HCT116 (cell line): Measurements from ENCODE around the gene AP1AR. TPM values are rescaled to one million over a fixed set of nuclear protein-coding genes. Genes with fewer than 3 reads are reported as not detected.
"Not testable (repeated sequence)": the region's sequence is repeated elsewhere in the genome, so short reads cannot be mapped to it uniquely, and the experiment has no call there.

Experiments
- ATAC-seq: fragments of 200-7000 bp; cut with Tn5 transposase; 2 replicates; pipeline ENCODE4 v1.9.1; 2020; ENCODE audit warnings: mild to moderate bottlenecking, moderate library complexity
- BruUV-seq: library from RNA; stranded (reverse); fragments of 400-500 nt; replicated peaks from 2 replicates; lab custom pipeline; 2021; lab: Mats Ljungman, UMichigan
- CTCF ChIA-PET: fragments of 300-600 bp; sonication (Branson Sonifier 250); formaldehyde crosslinking; loops from one replicate; lab custom pipeline; 2021; ENCODE audit warnings: antibody characterized with exemption; lab: Charles Lee
- POLR2A ChIA-PET: fragments of 300-600, 350-600 bp; sonication (Branson Sonifier 250); formaldehyde crosslinking; loops from one replicate; lab custom pipeline; 2021; ENCODE audit warnings: antibody characterized with exemption; lab: Charles Lee
- RAD21 ChIA-PET, 2 experiments: fragments of 300-600 bp; sonication (Branson Sonifier 250); formaldehyde crosslinking; loops; one replicate each; lab custom pipeline; 2023; ENCODE audit warnings: low total read pairs in 2 of 2; ENCODE audit not compliant: uncharacterized antibody in 2 of 2, unreplicated experiment in 2 of 2, low non-redundant PET in 1 of 2; lab: Charles Lee
- DNase-seq: peaks from one replicate; pipeline ENCODE4 v3.0.0-alpha.2; 2010; ENCODE audit warnings: low read depth, low spot score
- H2AFZ ChIP-seq: fragments of 200-600 bp; shearing (Covaris generic), sonication (generic); 2 replicates; pipeline ENCODE4 v1.6.1; 2017; ENCODE audit warnings: low read depth, mixed run types, mixed read lengths, antibody characterized with exemption, low read length; ENCODE audit not compliant: poor library complexity, severe bottlenecking
- H3K27ac ChIP-seq: 2 replicates; pipeline ENCODE4 v1.5.1; 2012; ENCODE audit warnings: low read depth, low read length
- H3K27me3 ChIP-seq: fragments of 200-600 bp; sonication (generic); 2 replicates; pipeline ENCODE4 v1.6.1; 2016; ENCODE audit warnings: mixed run types, low read length, mixed read lengths; ENCODE audit not compliant: insufficient read depth
- H3K36me3 ChIP-seq, 2 experiments: fragments of 200-500 bp in 1 of 2; fragments of 200-600 bp in 1 of 2; sonication (Bioruptor generic) in 1 of 2; sonication (generic) in 1 of 2; 2 replicates each; pipeline versions ENCODE4 v1.5.1 to v1.6.1; 2014 to 2016; ENCODE audit warnings: low read length in 2 of 2, inconsistent platforms in 1 of 2, mixed read lengths in 1 of 2, mixed run types in 1 of 2; ENCODE audit not compliant: insufficient read depth in 2 of 2, control insufficient read depth in 1 of 2
- H3K4me1 ChIP-seq, 2 experiments: fragments of 200-600 bp in 1 of 2; sonication (generic) in 1 of 2; 2 replicates each; pipeline versions ENCODE4 v1.5.1 to v1.6.1; 2012 to 2017; ENCODE audit warnings: low read length in 2 of 2, inconsistent platforms in 1 of 2, mild to moderate bottlenecking in 1 of 2, mixed read lengths in 1 of 2, mixed run types in 1 of 2, moderate library complexity in 1 of 2; ENCODE audit not compliant: insufficient read depth in 2 of 2, control insufficient read depth in 1 of 2
- H3K4me2 ChIP-seq: fragments of 200-600 bp; sonication (generic); 2 replicates; pipeline ENCODE4 v1.6.1; 2017; ENCODE audit warnings: mixed run types, low read length, mixed read lengths
- H3K4me3 ChIP-seq, 2 experiments: fragments of 200-600 bp in 1 of 2; sonication (generic) in 1 of 2; replicated peaks in 1 of 2; 2 replicates each; pipeline ENCODE4 v1.5.1; 2011 to 2016; ENCODE audit warnings: low read length in 2 of 2, control low read depth in 1 of 2, low read depth in 1 of 2, mild to moderate bottlenecking in 1 of 2, mixed read lengths in 1 of 2, mixed run types in 1 of 2
- H3K79me2 ChIP-seq: fragments of 200-600 bp; sonication (generic); 2 replicates; pipeline ENCODE4 v1.6.1; 2017; ENCODE audit warnings: mild to moderate bottlenecking, mixed run types, low read length, moderate library complexity, mixed read lengths; ENCODE audit not compliant: insufficient read depth
- H3K9ac ChIP-seq: fragments of 200-600 bp; sonication (generic); 2 replicates; pipeline ENCODE4 v1.6.1; 2016; ENCODE audit warnings: low read length, mixed read lengths
- H3K9me2 ChIP-seq: fragments of 200-600 bp; sonication (generic), shearing (Covaris generic); 2 replicates; pipeline ENCODE4 v1.6.1; 2017; ENCODE audit warnings: mixed run types, mild to moderate bottlenecking, moderate library complexity; ENCODE audit not compliant: insufficient read depth
- H3K9me3 ChIP-seq, 2 experiments: fragments of 200-500 bp in 1 of 2; fragments of 200-600 bp in 1 of 2; sonication (Bioruptor generic) in 1 of 2; sonication (generic) in 1 of 2; 2 replicates each; pipeline ENCODE4 v1.6.1; 2014 to 2017; ENCODE audit warnings: low read length in 2 of 2, mixed read lengths in 2 of 2, inconsistent platforms in 1 of 2, low read depth in 1 of 2, mild to moderate bottlenecking in 1 of 2, mixed run types in 1 of 2, moderate library complexity in 1 of 2; ENCODE audit not compliant: control insufficient read depth in 1 of 2, insufficient read depth in 1 of 2
- H4K20me1 ChIP-seq: fragments of 200-600 bp; sonication (generic), shearing (Covaris generic); 2 replicates; pipeline ENCODE4 v1.6.1; 2017; ENCODE audit warnings: mixed run types, mild to moderate bottlenecking, moderate library complexity; ENCODE audit not compliant: insufficient read depth
- CBX3 ChIP-seq: IDR thresholded peaks from 2 replicates; pipeline ENCODE4 v1.6.1; 2012; ENCODE audit warnings: low read depth
- EZH2 ChIP-seq: fragments of 200-600 bp; sonication (generic); IDR thresholded peaks from 2 replicates; pipeline ENCODE4 v1.6.1; 2017; ENCODE audit warnings: antibody characterized with exemption, mixed run types
- SIN3A ChIP-seq: IDR thresholded peaks from 2 replicates; pipeline ENCODE4 v1.6.1; 2012; ENCODE audit warnings: low read depth
- intact Hi-C: fragments of 100-400 bp; cut with micrococcal nuclease; formaldehyde crosslinking; loops from 2 replicates; pipeline ENCODE4 v1.10.0; 2022
- total RNA-seq: library from RNA; stranded (reverse); gene quantifications from one replicate; pipeline ENCODE4 v1.2.1, GENCODE V29; 2021; ENCODE audit not compliant: unreplicated experiment

The AP1AR gene
- total RNA-seq, 1 experiment from 2014 or later = 56.7 TPM

- RAD21 ChIA-PET, H3K27ac ChIP-seq, H3K4me1 ChIP-seq, ATAC-seq, H3K4me2 ChIP-seq, DNase-seq, POLR2A ChIA-PET, H3K9ac ChIP-seq, H3K79me2 ChIP-seq, H3K4me3 ChIP-seq, H2AFZ ChIP-seq, H3K9me3 ChIP-seq, H3K36me3 ChIP-seq, H4K20me1 ChIP-seq, intact Hi-C loops, H3K9me2 ChIP-seq, BruUV-seq, H3K27me3 ChIP-seq: not testable (repeated sequence)
- CTCF ChIA-PET = interaction anchor here (3.1 kb wide), 1 partner anchor 11 kb away, joined by 11 read pairs; no protein-coding TSS in a partner anchor
Measured at GRCh38 chr4:112309263-112309791, 77.7 kb downstream of the AP1AR start.

DNA sequence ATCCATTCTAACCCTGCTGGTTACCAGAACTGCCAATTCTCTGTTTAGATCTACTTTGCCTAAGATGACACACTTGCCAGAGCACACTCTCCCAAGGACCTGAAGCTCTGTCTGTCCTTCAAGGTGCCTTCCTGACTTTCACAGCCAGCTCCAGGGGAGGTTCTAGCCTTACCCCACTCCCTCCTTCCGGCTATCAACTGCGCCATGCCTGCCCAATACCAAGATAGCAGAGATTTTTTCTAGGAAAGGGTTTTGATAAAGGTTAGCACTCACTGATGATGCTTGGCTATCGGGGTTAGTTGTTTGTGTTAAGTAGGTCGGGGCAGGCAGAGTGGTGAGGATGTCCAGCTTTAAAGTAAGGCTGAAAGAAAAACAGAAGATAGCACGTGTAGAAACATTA is 79.9 kb downstream of the AP1AR start:
- H2AFZ ChIP-seq = no peak overlapping the region
- H3K9me2 ChIP-seq = no peaks in the 10 kb centered on the region
- ATAC-seq (no peak), DNase-seq (no peak)
- no peak overlapping the region for H3K4me2 ChIP-seq
- H3K79me2 ChIP-seq = no peaks in the 10 kb centered on the region
- H3K27ac ChIP-seq = no peak overlapping the region
- H3K4me1 ChIP-seq = no peaks in the 10 kb centered on the region; a peak in 1 of 4 replicates
- no peak overlapping the region for H3K9ac ChIP-seq
- H3K9me3 ChIP-seq = no peaks in the 10 kb centered on the region
- no peaks in the 10 kb centered on the region for H4K20me1 ChIP-seq
- no peak for TF ChIP-seq SIN3A
- TF ChIP-seq EZH2 = no peak
- TF ChIP-seq CBX3 = no peak
- ChIA-PET CTCF (interaction anchor here (3.1 kb wide), 1 partner anchor 9 kb away, joined by 11 read pairs; no protein-coding TSS in a partner anchor), POLR2A (no interaction called here), RAD21 (no interaction called here)
- no TSS peak for BruUV-seq
- intact Hi-C loops = no loop called here
- H3K4me3 ChIP-seq = no peak overlapping the region
- H3K27me3 ChIP-seq = no peaks in the 10 kb centered on the region
- H3K36me3 ChIP-seq = no peaks in the 10 kb centered on the region
